ENCODE data around the gene PPP1R1C. TPM values are rescaled to one million over a fixed set of nuclear protein-coding genes. Genes with fewer than 3 reads are reported as not detected.

PPP1R1C gene
- total and polyA plus RNA-seq, 2 experiments from 2014 or later: 3.5 to 18.8 TPM

- Mint-ChIP-seq H3K36me3 (ENCODE audit: low read depth) (no peaks in the 10 kb centered on the region), H3K27me3 (ENCODE audit: insufficient read depth, low read depth, poor library complexity) (no peaks in the 10 kb centered on the region), H3K4me3 (no peak overlapping the region), H3K27ac (no peak overlapping the region), H3K9me3 (no peaks in the 10 kb centered on the region), H3K4me1 (peaks cover 2% of the 10 kb centered on the region; the same call in 1 of the 3 replicates)
- Histone ChIP-seq H3K27ac (ENCODE audit: low read depth) (no peak overlapping the region), H3K9me2 (ENCODE audit: insufficient read depth) (0 out of 2 replicates have a peak, but pooled peaks cover 3% of the 10 kb centered on the region), H2AFZ (no peak overlapping the region), H3F3A (replicated peaks; ENCODE audit: low read depth) (no peaks in the 10 kb centered on the region), H4K20me1 (replicated peaks; ENCODE audit: insufficient read depth) (no peaks in the 10 kb centered on the region), H3K4me3 (no peak overlapping the region), H3K4me1 (ENCODE audit: insufficient read depth) (no peaks in the 10 kb centered on the region), H3K36me3 (ENCODE audit: insufficient read depth) (no peaks in the 10 kb centered on the region), H3K4me2 (no peak overlapping the region), H3K27me3 (ENCODE audit: insufficient read depth) (no peaks in the 10 kb centered on the region), H3K79me2 (replicated peaks; ENCODE audit: insufficient read depth) (no peaks in the 10 kb centered on the region)
- TF ChIP-seq JUNB (IDR thresholded peaks at IDR 0.05; ENCODE audit: unreplicated experiment): no peak
- no peak for TF ChIP-seq STAT1 (IDR thresholded peaks at IDR 0.05; ENCODE audit: unreplicated experiment)
- no peak for TF ChIP-seq EZH2 (IDR thresholded peaks at IDR 0.05; ENCODE audit: low read depth, unreplicated experiment)
- TF ChIP-seq, protein P1, sequence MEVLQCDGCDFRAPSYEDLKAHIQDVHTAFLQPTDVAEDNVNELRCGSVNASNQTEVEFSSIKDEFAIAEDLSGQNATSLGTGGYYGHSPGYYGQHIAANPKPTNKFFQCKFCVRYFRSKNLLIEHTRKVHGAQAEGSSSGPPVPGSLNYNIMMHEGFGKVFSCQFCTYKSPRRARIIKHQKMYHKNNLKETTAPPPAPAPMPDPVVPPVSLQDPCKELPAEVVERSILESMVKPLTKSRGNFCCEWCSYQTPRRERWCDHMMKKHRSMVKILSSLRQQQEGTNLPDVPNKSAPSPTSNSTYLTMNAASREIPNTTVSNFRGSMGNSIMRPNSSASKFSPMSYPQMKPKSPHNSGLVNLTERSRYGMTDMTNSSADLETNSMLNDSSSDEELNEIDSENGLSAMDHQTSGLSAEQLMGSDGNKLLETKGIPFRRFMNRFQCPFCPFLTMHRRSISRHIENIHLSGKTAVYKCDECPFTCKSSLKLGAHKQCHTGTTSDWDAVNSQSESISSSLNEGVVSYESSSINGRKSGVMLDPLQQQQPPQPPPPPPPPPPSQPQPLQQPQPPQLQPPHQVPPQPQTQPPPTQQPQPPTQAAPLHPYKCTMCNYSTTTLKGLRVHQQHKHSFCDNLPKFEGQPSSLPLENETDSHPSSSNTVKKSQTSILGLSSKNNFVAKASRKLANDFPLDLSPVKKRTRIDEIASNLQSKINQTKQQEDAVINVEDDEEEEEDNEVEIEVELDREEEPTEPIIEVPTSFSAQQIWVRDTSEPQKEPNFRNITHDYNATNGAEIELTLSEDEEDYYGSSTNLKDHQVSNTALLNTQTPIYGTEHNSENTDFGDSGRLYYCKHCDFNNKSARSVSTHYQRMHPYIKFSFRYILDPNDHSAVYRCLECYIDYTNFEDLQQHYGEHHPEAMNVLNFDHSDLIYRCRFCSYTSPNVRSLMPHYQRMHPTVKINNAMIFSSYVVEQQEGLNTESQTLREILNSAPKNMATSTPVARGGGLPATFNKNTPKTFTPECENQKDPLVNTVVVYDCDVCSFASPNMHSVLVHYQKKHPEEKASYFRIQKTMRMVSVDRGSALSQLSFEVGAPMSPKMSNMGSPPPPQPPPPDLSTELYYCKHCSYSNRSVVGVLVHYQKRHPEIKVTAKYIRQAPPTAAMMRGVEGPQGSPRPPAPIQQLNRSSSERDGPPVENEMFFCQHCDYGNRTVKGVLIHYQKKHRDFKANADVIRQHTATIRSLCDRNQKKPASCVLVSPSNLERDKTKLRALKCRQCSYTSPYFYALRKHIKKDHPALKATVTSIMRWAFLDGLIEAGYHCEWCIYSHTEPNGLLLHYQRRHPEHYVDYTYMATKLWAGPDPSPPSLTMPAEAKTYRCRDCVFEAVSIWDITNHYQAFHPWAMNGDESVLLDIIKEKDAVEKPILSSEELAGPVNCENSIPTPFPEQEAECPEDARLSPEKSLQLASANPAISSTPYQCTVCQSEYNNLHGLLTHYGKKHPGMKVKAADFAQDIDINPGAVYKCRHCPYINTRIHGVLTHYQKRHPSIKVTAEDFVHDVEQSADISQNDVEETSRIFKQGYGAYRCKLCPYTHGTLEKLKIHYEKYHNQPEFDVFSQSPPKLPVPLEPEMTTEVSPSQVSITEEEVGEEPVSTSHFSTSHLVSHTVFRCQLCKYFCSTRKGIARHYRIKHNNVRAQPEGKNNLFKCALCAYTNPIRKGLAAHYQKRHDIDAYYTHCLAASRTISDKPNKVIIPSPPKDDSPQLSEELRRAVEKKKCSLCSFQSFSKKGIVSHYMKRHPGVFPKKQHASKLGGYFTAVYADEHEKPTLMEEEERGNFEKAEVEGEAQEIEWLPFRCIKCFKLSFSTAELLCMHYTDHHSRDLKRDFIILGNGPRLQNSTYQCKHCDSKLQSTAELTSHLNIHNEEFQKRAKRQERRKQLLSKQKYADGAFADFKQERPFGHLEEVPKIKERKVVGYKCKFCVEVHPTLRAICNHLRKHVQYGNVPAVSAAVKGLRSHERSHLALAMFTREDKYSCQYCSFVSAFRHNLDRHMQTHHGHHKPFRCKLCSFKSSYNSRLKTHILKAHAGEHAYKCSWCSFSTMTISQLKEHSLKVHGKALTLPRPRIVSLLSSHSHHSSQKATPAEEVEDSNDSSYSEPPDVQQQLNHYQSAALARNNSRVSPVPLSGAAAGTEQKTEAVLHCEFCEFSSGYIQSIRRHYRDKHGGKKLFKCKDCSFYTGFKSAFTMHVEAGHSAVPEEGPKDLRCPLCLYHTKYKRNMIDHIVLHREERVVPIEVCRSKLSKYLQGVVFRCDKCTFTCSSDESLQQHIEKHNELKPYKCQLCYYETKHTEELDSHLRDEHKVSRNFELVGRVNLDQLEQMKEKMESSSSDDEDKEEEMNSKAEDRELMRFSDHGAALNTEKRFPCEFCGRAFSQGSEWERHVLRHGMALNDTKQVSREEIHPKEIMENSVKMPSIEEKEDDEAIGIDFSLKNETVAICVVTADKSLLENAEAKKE (CRISPR knock-in tag; IDR thresholded peaks at IDR 0.05): no peak
- TF ChIP-seq NANOG (IDR thresholded peaks at IDR 0.05; ENCODE audit: borderline replicate concordance): no peak
- no peak for TF ChIP-seq REST (IDR thresholded peaks at IDR 0.05; ENCODE audit: unreplicated experiment)
- TF ChIP-seq ZNF331 (CRISPR knock-in tag; IDR thresholded peaks at IDR 0.05; ENCODE audit: low read depth): no peak
- DNase-seq (ENCODE audit: low spot score): no peak
- no peak for ATAC-seq
Observed at GRCh38 chr2:181999911-182000310, 14.3 kb downstream of the PPP1R1C start.

All from GM23338 (cell line).